Activated CD4-positive, alpha-beta T cell treated with anti-CD3 and anti-CD28 coated beads for 24 hours (primary cell): ENCODE results near the gene RASGRP3.

Source experiments
- DNase-seq, 2 donors: peaks; one replicate each; pipeline ENCODE4 v3.0.0-alpha.2; 2020; ENCODE audit warnings: low read depth in 2 of 2

RASGRP3 gene

GRCh38 chr2:33525666-33526065 lies 49.2 kb downstream of the RASGRP3 start:
- no peak for DNase-seq

- DNase-seq: no peak
These were observed 49.7 kb downstream of the RASGRP3 start for GRCh38 chr2:33526132-33526531.

- no peak for DNase-seq
These were observed 50.5 kb downstream of the RASGRP3 start for GRCh38 chr2:33526921-33527320.

- no peak for DNase-seq
These were observed 52.0 kb downstream of the RASGRP3 start for GRCh38 chr2:33528441-33528950.

- no peak for DNase-seq
These were observed 53.5 kb downstream of the RASGRP3 start for GRCh38 chr2:33529771-33530481.

GRCh38 chr2:33530690-33531548 lies 54.5 kb downstream of the RASGRP3 start:
- DNase-seq: no peak

GRCh38 chr2:33531549-33532059 lies 55.2 kb downstream of the RASGRP3 start:
- no peak for DNase-seq

- no peak for DNase-seq
These were observed 55.7 kb downstream of the RASGRP3 start for GRCh38 chr2:33532146-33532545.

GRCh38 chr2:33532966-33533365 lies 56.5 kb downstream of the RASGRP3 start:
- DNase-seq: no peak

GRCh38 chr2:33535421-33535820 lies 59.0 kb downstream of the RASGRP3 start:
- DNase-seq: no peak

GRCh38 chr2:33541243-33541642 lies 64.8 kb downstream of the RASGRP3 start:
- no peak for DNase-seq

GRCh38 chr2:33550206-33550605 lies 73.8 kb downstream of the RASGRP3 start:
- DNase-seq: no peak

- no peak for DNase-seq
These were observed 76.5 kb downstream of the RASGRP3 start for GRCh38 chr2:33552758-33553461.

- DNase-seq: no peak
These were observed 79.2 kb downstream of the RASGRP3 start for GRCh38 chr2:33555681-33556080.

GRCh38 chr2:33559328-33559727 lies 82.9 kb downstream of the RASGRP3 start:
- DNase-seq: no peak

GRCh38 chr2:33560017-33560416 lies 83.6 kb downstream of the RASGRP3 start:
- no peak for DNase-seq

GRCh38 chr2:33561872-33562271 lies 85.4 kb downstream of the RASGRP3 start:
- no peak for DNase-seq

GRCh38 chr2:33570681-33571080 lies 94.2 kb downstream of the RASGRP3 start:
- DNase-seq: no peak

GRCh38 chr2:33573657-33574056 lies 97.2 kb downstream of the RASGRP3 start:
- no peak for DNase-seq

- no peak for DNase-seq
These were observed 100.6 kb downstream of the RASGRP3 start for GRCh38 chr2:33577084-33577483.

- DNase-seq: no peak
These were observed 101.2 kb downstream of the RASGRP3 start for GRCh38 chr2:33577668-33578067.

- no peak for DNase-seq
These were observed 102.8 kb downstream of the RASGRP3 start for GRCh38 chr2:33579227-33579626.
